OCI-LY3 (cell line): Measurements from ENCODE around the gene DHTKD1.

Experiments used
- CTCF ChIP-seq: fragments of 200-600, 300-600 bp; sonication (generic); IDR thresholded peaks from 2 replicates; pipeline ENCODE4 v1.5.1; 2014; ENCODE audit warnings: antibody characterized with exemption, low read length, low read depth
- EZH2phosphoT487 ChIP-seq: fragments of 200-600 bp; shearing (Covaris generic); IDR thresholded peaks from 2 replicates; pipeline ENCODE4 v1.6.1; 2018; ENCODE audit warnings: antibody characterized with exemption, mixed run types, low read depth

GRCh38 chr10:12056748-12057147, 12.0 kb upstream of the DHTKD1 start:
- TF ChIP-seq CTCF (no peak), EZH2phosphoT487 (no peak)
